ENCODE results near the gene CPNE2.
"Not testable (repeated sequence)": the region's sequence is repeated elsewhere in the genome, so short reads cannot be mapped to it uniquely, and the experiment has no call there.

CPNE2 gene

DNA sequence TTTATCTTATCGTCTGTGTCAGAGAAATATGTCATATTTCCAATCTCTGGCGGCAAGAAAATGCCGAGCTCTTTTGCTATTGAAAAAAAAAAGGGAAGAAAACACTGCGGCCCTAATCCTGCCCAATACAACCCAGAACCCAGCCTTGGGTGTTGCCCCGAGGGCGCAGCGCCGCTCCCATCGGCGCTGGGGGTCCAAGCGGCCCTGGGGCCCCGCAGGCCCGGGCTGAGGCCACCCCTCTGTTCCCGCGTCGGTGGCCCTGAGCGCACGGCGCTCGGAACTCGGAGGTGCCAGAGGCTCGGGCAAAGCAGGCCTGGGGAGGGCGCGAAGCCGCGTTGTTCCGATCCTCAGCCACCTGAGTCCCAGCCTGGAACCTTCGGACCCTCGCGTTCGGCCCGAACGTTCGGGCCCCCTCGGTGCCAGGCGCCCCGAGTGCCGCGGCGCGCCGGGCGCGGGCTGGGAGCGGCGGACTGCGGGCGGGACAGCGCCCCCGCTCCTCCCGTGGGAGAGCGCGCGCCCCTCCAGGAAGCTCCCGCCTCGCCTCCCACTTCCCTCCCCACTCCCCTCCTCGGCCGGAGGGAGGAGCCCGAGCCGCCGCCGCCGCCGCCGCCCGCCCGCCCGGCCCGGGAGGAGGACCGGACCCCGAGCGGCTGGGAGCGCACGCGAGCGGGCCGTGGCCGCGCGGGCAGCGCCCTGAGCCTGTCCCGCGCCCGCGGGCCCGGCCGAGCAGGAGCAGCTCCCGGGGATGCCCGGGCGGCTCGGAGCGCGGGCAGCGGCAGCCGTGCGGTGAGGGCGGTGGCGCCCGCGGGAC lies at the start of gene CPNE2:
Gene CPNE2, plus strand, starts transcription at position 609 of the 811 bp plus-strand sequence. CDS start 18,160 bp downstream, outside the sequence.
- peak; percentile 78 for DNase-seq (ENCODE audit: low spot score)

GRCh38 chr16:57043248-57043647 lies 49.1 kb upstream of the CPNE2 start:
- no peak for DNase-seq (ENCODE audit: low spot score)

DNA sequence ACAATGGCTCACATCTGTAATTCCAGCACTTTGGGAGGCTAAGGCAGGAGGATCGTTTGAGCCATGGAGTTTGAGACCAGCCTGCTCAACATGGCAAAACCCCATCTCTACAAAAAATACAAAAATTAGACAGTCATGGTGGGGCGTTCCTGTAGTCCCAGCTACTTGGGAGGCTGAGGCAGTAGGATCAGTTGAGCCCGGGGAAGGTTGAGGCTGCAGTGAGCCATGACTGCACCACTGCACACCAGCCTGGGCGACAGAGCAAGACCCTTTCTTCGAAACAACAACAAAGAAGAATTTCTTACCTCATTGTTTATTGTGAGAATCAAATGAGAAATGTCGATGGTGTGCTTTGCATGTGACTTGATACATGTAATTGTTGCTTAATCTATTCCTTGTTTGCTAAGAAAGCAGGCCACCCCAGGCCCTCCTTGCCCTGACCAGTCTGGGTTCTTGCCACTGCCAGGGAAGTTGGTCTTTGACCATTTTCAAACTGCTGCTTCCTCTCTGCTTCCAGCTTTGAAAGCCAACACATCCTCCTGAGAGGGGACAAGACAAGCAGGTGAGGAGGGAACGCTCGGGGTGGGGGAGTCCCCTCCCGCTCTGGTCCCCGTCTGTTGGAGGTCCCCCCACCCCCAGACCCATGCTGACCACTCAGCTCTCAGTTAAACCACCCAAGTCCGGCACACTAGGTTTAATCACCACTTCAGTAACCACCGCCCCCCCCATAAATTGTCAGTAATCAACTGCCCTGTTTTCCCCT lies 47.3 kb upstream of the CPNE2 start:
- no peak for DNase-seq (ENCODE audit: low spot score)

DNA sequence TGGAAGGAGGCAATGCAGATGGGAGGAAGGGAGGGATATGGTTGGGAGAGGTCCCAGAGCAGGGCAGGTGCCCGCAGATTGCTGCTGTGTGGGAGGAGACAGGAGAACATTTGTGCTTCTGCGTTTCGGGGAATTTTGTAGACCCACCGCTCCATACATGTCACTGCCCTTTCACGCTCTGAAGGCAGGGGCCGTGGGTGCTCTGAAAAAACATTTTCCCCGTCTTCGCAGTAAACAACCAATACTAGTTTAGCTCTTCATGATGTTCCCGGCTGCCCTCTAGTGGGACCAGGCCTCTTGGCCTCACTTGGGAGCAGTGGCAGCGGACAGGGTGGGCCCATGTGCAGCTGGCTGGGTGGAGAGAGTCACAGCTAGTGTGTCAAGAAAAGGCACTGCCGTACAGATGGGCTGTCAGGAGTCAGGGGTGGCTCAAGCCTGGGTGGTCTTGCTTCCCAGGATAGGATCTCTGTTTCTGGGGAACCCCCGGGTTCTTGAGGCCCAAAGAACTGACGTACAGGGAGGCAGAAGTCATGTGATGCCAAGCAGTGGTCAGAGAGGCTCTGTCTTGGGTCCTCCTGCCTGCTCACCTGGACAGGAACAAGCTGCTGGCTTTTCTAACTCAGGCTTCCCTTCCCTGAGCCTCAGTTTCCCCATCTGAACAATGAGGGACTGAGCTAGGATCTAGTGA lies 46.5 kb upstream of the CPNE2 start:
- peak; percentile 79 for DNase-seq (ENCODE audit: low spot score)

GRCh38 chr16:57048095-57048494 lies 44.3 kb upstream of the CPNE2 start:
- DNase-seq (ENCODE audit: low spot score) = no peak

- DNase-seq (ENCODE audit: low spot score) = no peak
These were observed 42.7 kb upstream of the CPNE2 start for GRCh38 chr16:57049678-57050077.

GRCh38 chr16:57051696-57052228 lies 40.6 kb upstream of the CPNE2 start:
- DNase-seq (ENCODE audit: low spot score) = no peak

- no peak for DNase-seq (ENCODE audit: low spot score)
These were observed 39.2 kb upstream of the CPNE2 start for GRCh38 chr16:57053206-57053605.

- no peak for DNase-seq (ENCODE audit: low spot score)
These were observed 38.0 kb upstream of the CPNE2 start for GRCh38 chr16:57054338-57054737.

DNA sequence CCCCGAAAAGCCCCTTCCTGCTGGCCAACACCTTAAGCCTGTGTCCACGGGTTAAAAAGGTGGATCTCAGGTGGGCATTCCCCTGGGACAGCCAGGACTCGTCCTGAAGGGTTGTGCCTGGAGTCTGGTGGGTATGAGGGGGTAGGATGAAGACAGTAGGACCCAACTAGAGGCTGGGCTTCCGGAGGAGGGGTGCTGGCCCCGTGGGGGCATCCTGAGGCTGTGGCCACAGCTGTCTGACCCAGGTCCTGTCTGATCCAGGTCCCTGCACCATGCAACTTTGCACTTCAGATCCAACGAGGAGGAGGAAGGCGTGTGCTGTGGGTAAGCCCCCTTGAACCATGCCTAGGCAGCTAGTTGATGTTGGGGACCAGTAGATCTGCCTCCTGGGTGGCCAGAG lies 37.6 kb upstream of the CPNE2 start:
- no peak for DNase-seq (ENCODE audit: low spot score)

- DNase-seq (ENCODE audit: low spot score) = no peak
These were observed 36.7 kb upstream of the CPNE2 start for GRCh38 chr16:57055671-57056070.

DNA sequence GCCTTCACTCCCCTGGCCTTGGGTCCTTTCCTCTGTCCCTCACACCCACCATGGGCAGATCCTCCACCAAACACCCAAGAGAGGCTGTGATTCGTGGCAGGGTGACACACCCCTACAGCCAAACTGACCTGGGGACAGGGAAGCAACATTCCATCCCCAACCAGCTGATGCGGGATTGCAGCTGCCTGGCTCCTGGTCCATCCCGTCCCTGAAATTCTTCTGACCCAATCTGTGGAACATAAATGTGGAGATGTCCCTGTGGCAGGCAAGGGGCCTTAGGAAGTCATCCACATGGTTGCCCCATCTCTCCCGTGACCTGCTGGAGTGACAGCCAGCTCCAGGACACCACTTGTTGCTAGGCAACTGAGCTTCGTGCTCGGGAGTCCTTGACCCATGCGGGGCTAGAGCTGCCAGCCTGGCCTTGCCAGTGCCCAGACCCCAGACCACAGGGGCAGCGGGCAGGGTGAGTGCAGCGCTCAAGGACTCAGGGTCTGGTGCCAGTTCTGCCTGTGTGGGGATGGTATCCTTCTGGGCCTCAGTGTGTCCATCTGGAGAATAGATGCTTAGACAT lies 34.0 kb upstream of the CPNE2 start:
- DNase-seq (ENCODE audit: low spot score) = no peak

GRCh38 chr16:57060323-57061083 lies 31.9 kb upstream of the CPNE2 start:
- no peak for DNase-seq (ENCODE audit: low spot score)

DNA sequence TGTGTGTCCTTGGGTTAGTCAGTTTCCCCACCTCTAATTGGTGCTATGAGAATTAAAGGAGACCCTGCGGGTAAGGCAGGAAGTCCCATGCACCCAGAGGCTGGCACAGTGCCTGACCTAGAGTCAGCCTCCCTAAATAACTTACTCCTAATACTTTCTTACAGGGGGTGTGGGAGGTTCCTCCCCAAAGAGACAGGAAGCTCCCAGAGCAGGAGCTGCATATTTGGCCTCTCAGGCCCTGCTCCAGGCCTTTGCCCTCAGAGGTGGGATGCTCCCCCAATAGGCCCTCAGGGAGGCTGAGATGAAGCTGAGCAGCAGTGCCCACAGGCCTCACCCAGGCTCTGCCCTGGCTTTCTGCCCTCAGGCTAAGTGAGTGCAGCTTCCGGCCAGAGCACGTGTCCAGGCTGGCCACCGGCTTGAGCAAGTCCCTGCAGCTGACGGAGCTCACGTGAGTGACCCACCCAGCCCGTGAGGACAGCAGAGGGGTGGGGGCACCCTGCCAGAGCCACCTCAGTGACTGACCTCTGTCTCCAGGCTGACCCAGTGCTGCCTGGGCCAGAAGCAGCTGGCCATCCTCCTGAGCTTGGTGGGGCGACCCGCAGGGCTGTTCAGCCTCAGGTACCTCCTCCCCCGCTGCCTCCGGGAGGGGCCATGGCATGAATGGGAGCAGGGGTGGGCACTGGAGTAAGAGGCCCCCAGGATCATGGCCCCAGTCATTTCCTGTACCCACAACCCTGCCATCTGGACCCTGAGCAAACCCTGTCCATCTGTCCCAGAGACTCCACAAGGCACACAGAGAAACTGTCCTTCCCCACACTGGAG lies 31.1 kb upstream of the CPNE2 start:
- no peak for DNase-seq (ENCODE audit: low spot score)

- DNase-seq (ENCODE audit: low spot score) = no peak
These were observed 30.1 kb upstream of the CPNE2 start for GRCh38 chr16:57062329-57062728.

GRCh38 chr16:57063189-57063588 lies 29.2 kb upstream of the CPNE2 start:
- DNase-seq (ENCODE audit: low spot score) = not testable (repeated sequence)

- no peak for DNase-seq (ENCODE audit: low spot score)
These were observed 27.4 kb upstream of the CPNE2 start for GRCh38 chr16:57064995-57065394.

GRCh38 chr16:57066625-57067024 lies 25.8 kb upstream of the CPNE2 start:
- DNase-seq (ENCODE audit: low spot score) = no peak

- DNase-seq (ENCODE audit: low spot score) = no peak
These were observed 25.0 kb upstream of the CPNE2 start for GRCh38 chr16:57067347-57067746.

- no peak for DNase-seq (ENCODE audit: low spot score)
These were observed 23.3 kb upstream of the CPNE2 start for GRCh38 chr16:57069053-57069452.
